ENCODE data around the gene ALDH1B1.

ALDH1B1 gene

GRCh38 chr9:38392235-38393127 is at the start of gene ALDH1B1:
TSS of gene ALDH1B1 (plus strand) at chr9:38392702. CDS start at chr9:38395749, 3,047 bp downstream.
- H3K4me1 ChIP-seq (ENCODE audit: control insufficient read depth, low read depth, low read length), result peaks cover 3% of the 10 kb centered on the region
- peaks cover 16% of the 10 kb centered on the region for H3K36me3 ChIP-seq (ENCODE audit: control insufficient read depth, low read depth, low read length)
- H3K27ac ChIP-seq (ENCODE audit: low read length), result peak within 1 kb of the TSS; percentile 50
- H3K27me3 ChIP-seq (ENCODE audit: control insufficient read depth, insufficient read depth, low read length), result peaks cover 33% of the 10 kb centered on the region
- H3K4me3 ChIP-seq (ENCODE audit: low read length), result peak within 1 kb of the TSS; percentile 78
- peak within 1 kb of the TSS; percentile 82 for H3K9ac ChIP-seq (ENCODE audit: low read length)
- H3K9me3 ChIP-seq (ENCODE audit: control insufficient read depth, low read depth, low read length), result no peaks in the 10 kb centered on the region

GRCh38 chr9:38343037-38343436 is 49.5 kb upstream of the ALDH1B1 start:
- H3K27me3 ChIP-seq (ENCODE audit: control insufficient read depth, insufficient read depth, low read length), result no peaks in the 10 kb centered on the region

GRCh38 chr9:38343552-38343951 is 49.0 kb upstream of the ALDH1B1 start:
- Histone ChIP-seq H3K36me3 (ENCODE audit: control insufficient read depth, low read depth, low read length) (no peaks in the 10 kb centered on the region), H3K4me3 (ENCODE audit: low read length) (no peak overlapping the region), H3K27me3 (ENCODE audit: control insufficient read depth, insufficient read depth, low read length) (no peaks in the 10 kb centered on the region), H3K9me3 (ENCODE audit: control insufficient read depth, low read depth, low read length) (no peaks in the 10 kb centered on the region), H3K4me1 (ENCODE audit: control insufficient read depth, low read depth, low read length) (peaks cover 14% of the 10 kb centered on the region), H3K27ac (ENCODE audit: low read length) (no peak overlapping the region), H3K9ac (ENCODE audit: low read length) (no peak overlapping the region)

More at GRCh38 chr9:38343037-38343436, 49.5 kb upstream of the ALDH1B1 start:
- Histone ChIP-seq H3K27ac (ENCODE audit: low read length) (no peak overlapping the region), H3K9ac (ENCODE audit: low read length) (no peak overlapping the region), H3K9me3 (ENCODE audit: control insufficient read depth, low read depth, low read length) (no peaks in the 10 kb centered on the region), H3K36me3 (ENCODE audit: control insufficient read depth, low read depth, low read length) (no peaks in the 10 kb centered on the region), H3K4me1 (ENCODE audit: control insufficient read depth, low read depth, low read length) (peaks cover 14% of the 10 kb centered on the region), H3K4me3 (ENCODE audit: low read length) (no peak overlapping the region)

GRCh38 chr9:38344566-38345324 is 47.8 kb upstream of the ALDH1B1 start:
- Histone ChIP-seq H3K4me3 (ENCODE audit: low read length) (no peak overlapping the region), H3K9ac (ENCODE audit: low read length) (no peak overlapping the region), H3K27ac (ENCODE audit: low read length) (no peak overlapping the region), H3K4me1 (ENCODE audit: control insufficient read depth, low read depth, low read length) (peaks cover 14% of the 10 kb centered on the region), H3K27me3 (ENCODE audit: control insufficient read depth, insufficient read depth, low read length) (no peaks in the 10 kb centered on the region), H3K36me3 (ENCODE audit: control insufficient read depth, low read depth, low read length) (no peaks in the 10 kb centered on the region), H3K9me3 (ENCODE audit: control insufficient read depth, low read depth, low read length) (no peaks in the 10 kb centered on the region)

- Histone ChIP-seq H3K4me3 (ENCODE audit: low read length) (no peak overlapping the region), H3K27me3 (ENCODE audit: control insufficient read depth, insufficient read depth, low read length) (peaks cover 6% of the 10 kb centered on the region), H3K27ac (ENCODE audit: low read length) (no peak overlapping the region), H3K4me1 (ENCODE audit: control insufficient read depth, low read depth, low read length) (peaks cover 14% of the 10 kb centered on the region), H3K9ac (ENCODE audit: low read length) (no peak overlapping the region), H3K36me3 (ENCODE audit: control insufficient read depth, low read depth, low read length) (no peaks in the 10 kb centered on the region), H3K9me3 (ENCODE audit: control insufficient read depth, low read depth, low read length) (no peaks in the 10 kb centered on the region)
These were observed 46.4 kb upstream of the ALDH1B1 start for GRCh38 chr9:38345851-38346755.

GRCh38 chr9:38346811-38347210 is 45.7 kb upstream of the ALDH1B1 start:
- Histone ChIP-seq H3K27ac (ENCODE audit: low read length) (no peak overlapping the region), H3K9me3 (ENCODE audit: control insufficient read depth, low read depth, low read length) (no peaks in the 10 kb centered on the region), H3K4me1 (ENCODE audit: control insufficient read depth, low read depth, low read length) (peaks cover 14% of the 10 kb centered on the region), H3K9ac (ENCODE audit: low read length) (no peak overlapping the region), H3K4me3 (ENCODE audit: low read length) (no peak overlapping the region), H3K36me3 (ENCODE audit: control insufficient read depth, low read depth, low read length) (no peaks in the 10 kb centered on the region), H3K27me3 (ENCODE audit: control insufficient read depth, insufficient read depth, low read length) (peaks cover 12% of the 10 kb centered on the region)

- peaks cover 14% of the 10 kb centered on the region for H3K4me1 ChIP-seq (ENCODE audit: control insufficient read depth, low read depth, low read length)
- H3K36me3 ChIP-seq (ENCODE audit: control insufficient read depth, low read depth, low read length), result no peaks in the 10 kb centered on the region
- H3K4me3 ChIP-seq (ENCODE audit: low read length), result no peak overlapping the region
- H3K9me3 ChIP-seq (ENCODE audit: control insufficient read depth, low read depth, low read length), result no peaks in the 10 kb centered on the region
- no peak overlapping the region for H3K9ac ChIP-seq (ENCODE audit: low read length)
- H3K27ac ChIP-seq (ENCODE audit: low read length), result no peak overlapping the region
- peaks cover 16% of the 10 kb centered on the region for H3K27me3 ChIP-seq (ENCODE audit: control insufficient read depth, insufficient read depth, low read length)
These were observed 45.2 kb upstream of the ALDH1B1 start for GRCh38 chr9:38347271-38347671.

- H3K4me3 ChIP-seq (ENCODE audit: low read length), result no peak overlapping the region
- H3K9ac ChIP-seq (ENCODE audit: low read length), result no peak overlapping the region
- no peaks in the 10 kb centered on the region for H3K9me3 ChIP-seq (ENCODE audit: control insufficient read depth, low read depth, low read length)
- no peak overlapping the region for H3K27ac ChIP-seq (ENCODE audit: low read length)
- H3K4me1 ChIP-seq (ENCODE audit: control insufficient read depth, low read depth, low read length), result peaks cover 20% of the 10 kb centered on the region
- peaks cover 22% of the 10 kb centered on the region for H3K27me3 ChIP-seq (ENCODE audit: control insufficient read depth, insufficient read depth, low read length)
- H3K36me3 ChIP-seq (ENCODE audit: control insufficient read depth, low read depth, low read length), result no peaks in the 10 kb centered on the region
These were observed 44.6 kb upstream of the ALDH1B1 start for GRCh38 chr9:38347946-38348345.

- no peak overlapping the region for H3K4me3 ChIP-seq (ENCODE audit: low read length)
- H3K4me1 ChIP-seq (ENCODE audit: control insufficient read depth, low read depth, low read length), result peaks cover 24% of the 10 kb centered on the region
- H3K27me3 ChIP-seq (ENCODE audit: control insufficient read depth, insufficient read depth, low read length), result peaks cover 40% of the 10 kb centered on the region
- no peaks in the 10 kb centered on the region for H3K9me3 ChIP-seq (ENCODE audit: control insufficient read depth, low read depth, low read length)
- H3K9ac ChIP-seq (ENCODE audit: low read length), result no peak overlapping the region
- no peak overlapping the region for H3K27ac ChIP-seq (ENCODE audit: low read length)
- H3K36me3 ChIP-seq (ENCODE audit: control insufficient read depth, low read depth, low read length), result no peaks in the 10 kb centered on the region
These were observed 42.0 kb upstream of the ALDH1B1 start for GRCh38 chr9:38350529-38350928.

GRCh38 chr9:38352530-38353328 is 39.8 kb upstream of the ALDH1B1 start:
- no peak overlapping the region for H3K9ac ChIP-seq (ENCODE audit: low read length)
- H3K4me3 ChIP-seq (ENCODE audit: low read length), result no peak overlapping the region
- H3K9me3 ChIP-seq (ENCODE audit: control insufficient read depth, low read depth, low read length), result no peaks in the 10 kb centered on the region
- peaks cover 43% of the 10 kb centered on the region for H3K27me3 ChIP-seq (ENCODE audit: control insufficient read depth, insufficient read depth, low read length)
- H3K4me1 ChIP-seq (ENCODE audit: control insufficient read depth, low read depth, low read length), result peaks cover 11% of the 10 kb centered on the region
- no peaks in the 10 kb centered on the region for H3K36me3 ChIP-seq (ENCODE audit: control insufficient read depth, low read depth, low read length)
- H3K27ac ChIP-seq (ENCODE audit: low read length), result no peak overlapping the region

All from iPS-18a (cell line).